Coronary artery (tissue), 2 donors: ENCODE data around the gene ZNF497.

Experiments used
- DNase-seq: peaks from one replicate; pipeline ENCODE4 v3.0.0-alpha.2; 2017; ENCODE audit warnings: low spot score
- H3K27ac ChIP-seq, 2 donors: fragments of 200-600 bp; sonication (generic); one replicate each; pipeline ENCODE4 v1.5.1; 2016 to 2019
- H3K4me3 ChIP-seq: fragments of 200-600 bp; sonication (generic); 2 replicates; pipeline ENCODE4 v1.5.1; 2016; ENCODE audit warnings: mild to moderate bottlenecking, moderate library complexity
- TF ChIP-seq, protein P1 (sequence below): fragments of 200-600 bp; sonication (generic); IDR thresholded peaks from one replicate; pipeline ENCODE4 v1.5.1; 2019; ENCODE audit warnings: antibody characterized with exemption

The ZNF497 gene

DNA sequence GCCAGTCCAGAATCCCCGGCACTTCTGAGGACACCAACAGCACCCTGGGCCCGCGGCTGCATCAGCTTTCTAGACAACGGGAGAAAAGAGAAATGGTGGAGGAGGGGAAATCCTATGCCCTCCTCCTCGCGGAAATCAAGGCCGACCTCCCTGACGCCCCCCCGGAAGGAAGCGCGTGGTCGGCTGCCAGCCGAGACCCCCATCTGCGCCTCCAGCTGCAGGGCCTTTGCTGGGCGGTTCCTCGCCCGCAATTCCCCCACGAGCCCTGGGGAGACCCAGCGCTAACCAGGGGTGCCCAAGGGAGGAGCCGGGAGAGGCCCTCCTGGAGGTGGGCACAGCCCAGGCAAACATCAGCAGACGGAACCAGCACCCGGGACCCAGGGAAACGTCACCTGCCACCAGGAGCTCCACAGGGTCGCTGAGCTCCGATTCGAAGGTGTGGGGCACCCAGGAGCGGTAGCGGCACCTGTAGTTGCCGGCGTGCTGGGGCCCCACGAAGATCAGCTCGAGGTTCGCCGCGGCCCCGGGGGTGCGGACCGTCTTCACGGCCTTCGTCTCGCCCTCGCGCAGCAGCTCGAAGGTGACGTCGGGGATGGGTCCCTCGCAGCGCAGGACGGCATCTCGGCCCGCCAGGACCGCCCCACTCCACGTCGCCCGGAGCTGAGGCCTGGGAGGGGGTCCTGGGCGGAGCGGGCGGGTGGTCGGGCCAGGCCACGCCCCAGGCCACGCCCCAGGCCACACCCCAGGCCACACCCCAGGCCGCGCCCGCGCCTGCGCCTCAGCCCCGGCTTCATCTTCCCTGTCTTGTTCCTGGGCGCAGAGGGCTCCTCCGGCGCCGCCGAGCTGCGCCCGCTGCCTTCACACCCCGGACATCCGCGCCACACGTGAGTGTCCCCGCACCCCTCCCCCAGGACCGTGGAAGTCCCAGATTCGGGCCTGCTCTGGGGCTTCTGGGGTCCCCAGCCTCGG, 15.3 kb downstream of the ZNF497 start:
- TF ChIP-seq, protein P1, sequence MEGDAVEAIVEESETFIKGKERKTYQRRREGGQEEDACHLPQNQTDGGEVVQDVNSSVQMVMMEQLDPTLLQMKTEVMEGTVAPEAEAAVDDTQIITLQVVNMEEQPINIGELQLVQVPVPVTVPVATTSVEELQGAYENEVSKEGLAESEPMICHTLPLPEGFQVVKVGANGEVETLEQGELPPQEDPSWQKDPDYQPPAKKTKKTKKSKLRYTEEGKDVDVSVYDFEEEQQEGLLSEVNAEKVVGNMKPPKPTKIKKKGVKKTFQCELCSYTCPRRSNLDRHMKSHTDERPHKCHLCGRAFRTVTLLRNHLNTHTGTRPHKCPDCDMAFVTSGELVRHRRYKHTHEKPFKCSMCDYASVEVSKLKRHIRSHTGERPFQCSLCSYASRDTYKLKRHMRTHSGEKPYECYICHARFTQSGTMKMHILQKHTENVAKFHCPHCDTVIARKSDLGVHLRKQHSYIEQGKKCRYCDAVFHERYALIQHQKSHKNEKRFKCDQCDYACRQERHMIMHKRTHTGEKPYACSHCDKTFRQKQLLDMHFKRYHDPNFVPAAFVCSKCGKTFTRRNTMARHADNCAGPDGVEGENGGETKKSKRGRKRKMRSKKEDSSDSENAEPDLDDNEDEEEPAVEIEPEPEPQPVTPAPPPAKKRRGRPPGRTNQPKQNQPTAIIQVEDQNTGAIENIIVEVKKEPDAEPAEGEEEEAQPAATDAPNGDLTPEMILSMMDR, result no peak
- DNase-seq, result peak; percentile 83
- H3K27ac ChIP-seq, result peak overlapping the region; percentile 67 to 95
- H3K4me3 ChIP-seq, result peak overlapping the region; percentile 86

DNA sequence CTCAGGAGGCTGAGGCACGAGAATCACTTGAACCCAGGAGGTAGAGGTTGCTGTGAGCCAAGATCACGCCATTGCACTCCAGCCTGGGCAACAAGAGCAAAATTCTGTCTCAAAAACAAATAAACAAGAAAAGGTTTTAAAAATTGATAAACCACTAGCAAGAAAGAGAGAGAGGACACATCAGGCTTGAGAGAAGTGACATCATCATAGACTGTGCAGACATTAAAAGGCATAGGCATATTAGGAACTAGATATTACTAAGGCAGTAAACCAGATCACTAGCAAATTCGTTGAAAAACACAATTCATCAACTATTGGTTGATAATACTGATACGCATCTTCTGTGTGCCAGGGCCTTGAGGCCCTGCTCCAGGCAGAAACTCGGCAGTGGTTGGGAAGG, 17.0 kb downstream of the ZNF497 start:
- TF ChIP-seq, protein P1, result no peak
- H3K27ac ChIP-seq, result no peak overlapping the region

DNA sequence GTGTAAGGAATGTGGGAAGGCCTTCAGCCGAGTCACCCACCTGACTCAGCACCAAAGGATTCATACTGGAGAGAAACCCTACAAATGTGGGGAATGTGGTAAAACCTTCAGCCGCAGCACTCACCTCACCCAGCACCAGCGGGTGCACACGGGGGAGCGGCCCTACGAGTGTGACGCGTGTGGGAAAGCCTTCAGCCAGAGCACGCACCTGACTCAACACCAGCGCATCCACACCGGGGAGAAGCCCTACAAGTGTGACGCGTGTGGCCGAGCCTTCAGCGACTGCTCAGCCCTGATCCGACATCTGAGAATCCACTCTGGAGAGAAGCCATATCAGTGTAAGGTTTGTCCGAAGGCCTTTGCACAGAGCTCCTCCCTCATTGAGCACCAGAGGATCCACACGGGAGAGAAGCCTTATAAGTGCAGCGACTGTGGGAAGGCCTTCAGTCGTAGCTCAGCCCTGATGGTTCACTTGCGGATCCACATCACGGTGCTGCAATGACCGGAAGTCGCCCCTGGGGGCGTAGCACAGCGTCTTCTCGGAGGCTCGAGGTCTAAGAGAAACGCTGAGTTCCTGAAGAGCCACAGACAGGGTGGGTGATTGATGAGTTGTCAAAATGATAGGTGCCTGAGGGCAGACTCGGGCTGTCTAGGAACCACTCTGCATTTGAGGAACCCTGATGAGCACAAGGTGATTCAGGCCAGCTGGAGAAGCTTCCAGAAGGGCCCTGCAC, 23.6 kb downstream of the ZNF497 start:
- no peak for DNase-seq
- TF ChIP-seq, protein P1, result no peak
- Histone ChIP-seq H3K4me3 (no peak overlapping the region), H3K27ac (no peak overlapping the region)

More for the DNA sequence above, 17.0 kb downstream of the ZNF497 start:
- H3K4me3 ChIP-seq, result no peak overlapping the region
- DNase-seq, result no peak

DNA sequence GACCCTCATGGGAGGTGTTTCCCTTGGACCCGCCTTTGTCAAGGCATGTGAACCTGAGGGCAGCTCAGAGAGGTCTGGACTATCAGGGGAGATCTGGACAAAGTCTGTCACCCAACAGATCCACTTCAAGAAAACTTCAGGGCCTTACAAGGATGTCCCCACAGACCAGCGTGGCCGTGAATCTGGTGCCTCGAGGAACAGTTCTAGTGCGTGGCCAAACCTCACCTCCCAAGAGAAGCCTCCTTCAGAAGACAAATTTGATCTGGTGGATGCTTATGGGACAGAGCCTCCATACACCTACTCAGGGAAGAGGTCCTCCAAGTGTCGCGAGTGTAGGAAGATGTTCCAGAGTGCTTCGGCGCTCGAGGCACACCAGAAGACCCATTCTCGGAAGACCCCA, 24.2 kb downstream of the ZNF497 start:
- DNase-seq, result no peak
- TF ChIP-seq, protein P1, result no peak
- H3K27ac ChIP-seq, result no peak overlapping the region
- H3K4me3 ChIP-seq, result no peak overlapping the region

DNA sequence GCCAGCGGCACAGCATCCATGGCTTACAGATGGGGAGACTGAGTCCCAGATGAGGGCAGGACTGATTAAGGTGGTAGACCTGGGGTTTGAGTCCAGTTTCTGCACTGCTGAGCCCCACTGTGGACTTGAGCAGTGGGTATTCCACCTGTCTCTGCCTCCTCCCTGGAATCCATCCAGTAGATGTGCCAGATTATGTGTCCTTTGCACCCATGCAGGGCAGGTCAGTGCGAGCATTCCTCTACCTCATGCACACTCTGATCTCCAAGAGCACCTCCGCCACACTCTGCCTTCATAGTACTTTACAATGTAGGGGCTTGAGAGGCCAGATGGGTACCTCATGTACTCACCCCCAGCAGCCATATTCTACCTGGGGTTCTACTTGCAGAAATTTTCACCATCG, 25.7 kb downstream of the ZNF497 start:
- Histone ChIP-seq H3K4me3 (no peak overlapping the region), H3K27ac (no peak overlapping the region)
- DNase-seq, result no peak
- TF ChIP-seq, protein P1, result no peak

DNA sequence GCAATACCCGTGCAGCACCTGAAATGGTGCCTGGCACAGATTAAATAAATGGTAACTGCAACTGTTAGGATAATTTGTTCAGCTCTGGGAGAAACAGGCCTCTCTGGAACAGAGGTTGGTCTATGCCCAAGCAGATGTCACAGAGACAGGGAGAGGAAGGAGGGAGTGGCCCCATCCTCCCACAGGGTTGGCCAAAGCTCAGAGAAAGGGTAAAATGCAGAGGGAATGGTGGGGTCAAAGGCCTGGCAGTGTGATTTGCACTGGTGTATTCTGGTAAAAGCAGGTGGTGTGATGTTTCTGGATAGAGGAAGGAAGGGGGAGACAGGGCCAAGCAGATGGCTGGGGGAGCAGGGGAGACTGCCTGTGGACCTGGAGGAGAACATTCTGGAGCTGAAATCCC, 26.3 kb downstream of the ZNF497 start:
- no peak for DNase-seq
- TF ChIP-seq, protein P1, result no peak
- no peak overlapping the region for H3K27ac ChIP-seq
- no peak overlapping the region for H3K4me3 ChIP-seq
